Activated CD4-positive, alpha-beta T cell treated with anti-CD3 and anti-CD28 coated beads, Interleukin-2, amount 10 ng/mL, durations not matched to agents 7 days and 5 days (primary cell): Measurements from ENCODE around the gene PITX3. TPM values are rescaled to one million over a fixed set of nuclear protein-coding genes. Genes with fewer than 3 reads are reported as not detected.
A peak's percentile ranks its signal among the peaks of the same experiment; 100 is the strongest.
"Not testable (repeated sequence)": the region's sequence is repeated elsewhere in the genome, so short reads cannot be mapped to it uniquely, and the experiment has no call there.

Source experiments
- CTCF ChIA-PET: fragments of 350-600 bp; sonication (Branson Sonifier 250); formaldehyde crosslinking; loops from one replicate; lab custom pipeline; 2021; ENCODE audit warnings: antibody characterized with exemption; lab: Charles Lee
- POLR2A ChIA-PET: fragments of 350-600 bp; sonication (Branson Sonifier 250); formaldehyde crosslinking; loops from one replicate; lab custom pipeline; 2021; ENCODE audit warnings: antibody characterized with exemption; lab: Charles Lee
- DNase-seq: peaks from one replicate; pipeline ENCODE4 v3.0.0-alpha.2; 2020
- H3K27ac Mint-ChIP-seq: one replicate; pipeline ENCODE4 v1.8.0; 2021; ENCODE audit warnings: mild to moderate bottlenecking, moderate library complexity, mixed read lengths
- H3K27me3 Mint-ChIP-seq: one replicate; pipeline ENCODE4 v1.8.0; 2021; ENCODE audit warnings: mixed read lengths
- H3K36me3 Mint-ChIP-seq: one replicate; pipeline ENCODE4 v1.8.0; 2021; ENCODE audit warnings: low read depth, mixed read lengths
- H3K4me1 Mint-ChIP-seq: one replicate; pipeline ENCODE4 v1.8.0; 2021; ENCODE audit warnings: mixed read lengths
- H3K4me3 Mint-ChIP-seq: one replicate; pipeline ENCODE4 v1.8.0; 2021; ENCODE audit warnings: mild to moderate bottlenecking, moderate library complexity, mixed read lengths
- H3K9me3 Mint-ChIP-seq: one replicate; pipeline ENCODE4 v1.8.0; 2021; ENCODE audit warnings: mixed read lengths
- total RNA-seq, 2 experiments: library from RNA; stranded (reverse); gene quantifications; one replicate each; pipeline ENCODE4 v1.2.3, GENCODE V29; 2021

PITX3 gene
- total RNA-seq, 2 experiments from 2014 or later, result not detected

GRCh38 chr10:102219370-102219769 is 21.9 kb downstream of the PITX3 start:
- Mint-ChIP-seq H3K27me3 (peaks cover 29% of the 10 kb centered on the region), H3K27ac (no peak overlapping the region), H3K36me3 (no peaks in the 10 kb centered on the region), H3K4me1 (no peaks in the 10 kb centered on the region), H3K9me3 (no peaks in the 10 kb centered on the region), H3K4me3 (no peak overlapping the region)
- ChIA-PET POLR2A (no interaction called here), CTCF (interaction anchor here (0.6 to 4.5 kb wide), 5 partner anchors 12 to 308 kb away, joined by 3 to 36 read pairs (median 4); partner anchors contain the start of gene GBF1)
- DNase-seq, result no peak

- POLR2A ChIA-PET, CTCF ChIA-PET, DNase-seq, H3K36me3 Mint-ChIP-seq, H3K4me1 Mint-ChIP-seq, H3K27ac Mint-ChIP-seq, H3K4me3 Mint-ChIP-seq, H3K9me3 Mint-ChIP-seq: not testable (repeated sequence)
- peaks cover 13% of the 10 kb centered on the region for H3K27me3 Mint-ChIP-seq
These were observed 27.7 kb downstream of the PITX3 start for GRCh38 chr10:102213599-102213998.

- Mint-ChIP-seq H3K4me1 (no peaks in the 10 kb centered on the region), H3K27me3 (peaks cover 11% of the 10 kb centered on the region), H3K36me3 (no peaks in the 10 kb centered on the region), H3K27ac (no peak overlapping the region), H3K9me3 (no peaks in the 10 kb centered on the region), H3K4me3 (no peak overlapping the region)
- CTCF ChIA-PET, result interaction anchor here (1.0 to 1.6 kb wide), 4 partner anchors 15 to 42 kb away, joined by 3 to 4 read pairs (median 3); no protein-coding TSS in a partner anchor
- no peak for DNase-seq
- POLR2A ChIA-PET, result no interaction called here
These were observed 29.6 kb downstream of the PITX3 start for GRCh38 chr10:102211615-102212299.

GRCh38 chr10:102208311-102209035 is 32.8 kb downstream of the PITX3 start:
- CTCF ChIA-PET, result interaction anchor here (0.5 to 2.1 kb wide), 4 partner anchors 56 to 185 kb away, joined by 3 to 6 read pairs (median 5); partner anchors contain the start of gene NOLC1
- Mint-ChIP-seq H3K4me3 (no peak overlapping the region), H3K9me3 (peaks cover 10% of the 10 kb centered on the region), H3K27ac (no peak overlapping the region), H3K36me3 (peaks cover 7% of the 10 kb centered on the region), H3K4me1 (no peaks in the 10 kb centered on the region), H3K27me3 (peaks cover 4% of the 10 kb centered on the region)
- POLR2A ChIA-PET, result interaction anchor here (0.6 kb wide), 1 partner anchor 594 kb away, joined by 7 read pairs; no protein-coding TSS in a partner anchor
- DNase-seq, result no peak

GRCh38 chr10:102202386-102202785 is 38.9 kb downstream of the PITX3 start:
- Mint-ChIP-seq H3K4me3 (no peak overlapping the region), H3K4me1 (peaks cover 6% of the 10 kb centered on the region), H3K27ac (no peak overlapping the region), H3K9me3 (peaks cover 21% of the 10 kb centered on the region), H3K27me3 (peaks cover 4% of the 10 kb centered on the region), H3K36me3 (peaks cover 10% of the 10 kb centered on the region)
- no peak for DNase-seq
- CTCF ChIA-PET, result no interaction called here
- POLR2A ChIA-PET, result no interaction called here

GRCh38 chr10:102200751-102201640 is 40.3 kb downstream of the PITX3 start:
- peaks cover 10% of the 10 kb centered on the region for H3K36me3 Mint-ChIP-seq
- no peak overlapping the region for H3K4me3 Mint-ChIP-seq
- ChIA-PET CTCF (interaction anchor here (1.1 to 2.5 kb wide), 3 partner anchors 11 to 151 kb away, joined by 4 to 18 read pairs (median 7); no protein-coding TSS in a partner anchor), POLR2A (no interaction called here)
- peaks cover 21% of the 10 kb centered on the region for H3K9me3 Mint-ChIP-seq
- H3K27ac Mint-ChIP-seq, result no peak overlapping the region
- peaks cover 7% of the 10 kb centered on the region for H3K27me3 Mint-ChIP-seq
- H3K4me1 Mint-ChIP-seq, result peaks cover 6% of the 10 kb centered on the region
- DNase-seq, result no peak

- H3K27me3 Mint-ChIP-seq, result peaks cover 6% of the 10 kb centered on the region
- POLR2A ChIA-PET, result no interaction called here
- DNase-seq, result no peak
- H3K27ac Mint-ChIP-seq, result no peak overlapping the region
- peaks cover 9% of the 10 kb centered on the region for H3K4me1 Mint-ChIP-seq
- H3K9me3 Mint-ChIP-seq, result peaks cover 13% of the 10 kb centered on the region
- H3K4me3 Mint-ChIP-seq, result no peak overlapping the region
- peaks cover 6% of the 10 kb centered on the region for H3K36me3 Mint-ChIP-seq
- CTCF ChIA-PET, result interaction anchor here (1.1 to 1.5 kb wide), 2 partner anchors 10 to 29 kb away, joined by 5 read pairs; no protein-coding TSS in a partner anchor
These were observed 43.3 kb downstream of the PITX3 start for GRCh38 chr10:102198027-102198426.

GRCh38 chr10:102196893-102197292 is 44.4 kb downstream of the PITX3 start:
- peaks cover 3% of the 10 kb centered on the region for H3K4me1 Mint-ChIP-seq
- POLR2A ChIA-PET, result no interaction called here
- peaks cover 7% of the 10 kb centered on the region for H3K36me3 Mint-ChIP-seq
- no peak for DNase-seq
- H3K9me3 Mint-ChIP-seq, result peaks cover 17% of the 10 kb centered on the region
- no peak overlapping the region for H3K27ac Mint-ChIP-seq
- H3K27me3 Mint-ChIP-seq, result peaks cover 3% of the 10 kb centered on the region
- CTCF ChIA-PET, result no interaction called here
- no peak overlapping the region for H3K4me3 Mint-ChIP-seq

- Mint-ChIP-seq H3K36me3 (peaks cover 14% of the 10 kb centered on the region), H3K9me3 (peaks cover 23% of the 10 kb centered on the region), H3K27me3 (peaks cover 3% of the 10 kb centered on the region), H3K27ac (no peak overlapping the region), H3K4me3 (no peak overlapping the region), H3K4me1 (peaks cover 3% of the 10 kb centered on the region)
- ChIA-PET CTCF (no interaction called here), POLR2A (no interaction called here)
- no peak for DNase-seq
These were observed 45.9 kb downstream of the PITX3 start for GRCh38 chr10:102195296-102195870.

- POLR2A ChIA-PET, result no interaction called here
- peaks cover 19% of the 10 kb centered on the region for H3K36me3 Mint-ChIP-seq
- peaks cover 21% of the 10 kb centered on the region for H3K4me1 Mint-ChIP-seq
- H3K4me3 Mint-ChIP-seq, result no peak overlapping the region
- CTCF ChIA-PET, result interaction anchor here (2.8 kb wide), 1 partner anchor 23 kb away, joined by 9 read pairs; no protein-coding TSS in a partner anchor
- H3K27me3 Mint-ChIP-seq, result peaks cover 2% of the 10 kb centered on the region
- peaks cover 21% of the 10 kb centered on the region for H3K9me3 Mint-ChIP-seq
- no peak for DNase-seq
- H3K27ac Mint-ChIP-seq, result no peak overlapping the region
These were observed 49.4 kb downstream of the PITX3 start for GRCh38 chr10:102191956-102192355.

GRCh38 chr10:102188941-102189898 is 52.1 kb downstream of the PITX3 start:
- Mint-ChIP-seq H3K4me1 (peaks cover 21% of the 10 kb centered on the region), H3K36me3 (peaks cover 23% of the 10 kb centered on the region), H3K4me3 (peak overlapping the region; percentile 42), H3K9me3 (peaks cover 35% of the 10 kb centered on the region), H3K27ac (peak overlapping the region; percentile 99)
- CTCF ChIA-PET, result interaction anchor here (0.6 to 2.1 kb wide), 6 partner anchors 11 to 102 kb away, joined by 3 to 18 read pairs (median 3); no protein-coding TSS in a partner anchor
- H3K27me3 Mint-ChIP-seq, result not testable (repeated sequence)
- POLR2A ChIA-PET, result interaction anchor here (0.7 kb wide), 3 partner anchors 234 to 1003 kb away, joined by 3 to 5 read pairs (median 5); partner anchors contain the start of gene NPM3
- DNase-seq, result peak; percentile 37
